Hematopoietic multipotent progenitor cell treated with erythropoietin and hydrocortisone succinate and interleukin-3 and kit ligand, for 17 days (in vitro differentiated cells): ENCODE data around the gene ARRDC4.

Experiments used
- DNase-seq: peaks from one replicate; pipeline ENCODE4 v3.0.0-alpha.2; 2015; ENCODE audit warnings: low spot score

ARRDC4 gene

DNA sequence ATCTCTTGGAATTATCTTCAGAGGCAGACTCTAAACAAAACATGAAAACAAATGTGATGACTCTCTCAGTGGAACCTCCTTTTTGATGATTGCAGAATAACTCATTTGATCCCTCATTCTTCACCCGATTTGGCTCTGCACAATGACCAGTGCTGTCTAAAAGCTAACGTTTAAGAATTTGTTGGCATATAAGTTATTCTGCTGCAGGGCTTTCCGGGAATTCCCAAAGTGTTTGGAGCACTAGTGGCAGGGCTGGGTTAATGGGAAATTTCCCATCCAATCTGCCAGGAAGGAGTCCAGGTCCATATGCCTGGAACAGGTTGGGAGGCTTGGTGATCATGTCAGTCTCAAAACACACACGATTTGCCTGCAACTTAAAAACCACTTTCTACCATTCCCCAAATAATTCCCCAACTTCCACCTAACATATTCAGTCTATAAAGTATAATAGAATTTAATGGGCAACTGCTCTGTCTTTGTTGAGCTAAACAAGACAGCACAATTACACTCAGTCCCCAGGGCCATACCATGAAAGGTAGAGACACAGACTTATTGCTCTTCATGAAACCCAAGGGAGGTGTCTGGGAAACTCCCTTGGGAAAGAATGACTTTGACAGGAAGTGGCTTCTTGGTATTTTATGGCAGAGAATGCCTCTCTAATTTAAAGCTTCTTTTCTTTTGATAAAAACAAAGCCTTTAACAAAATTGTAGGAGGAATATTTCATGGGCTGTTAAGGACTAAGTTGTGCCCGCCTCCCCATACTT lies 38.0 kb downstream of the ARRDC4 start:
- no peak for DNase-seq

DNA sequence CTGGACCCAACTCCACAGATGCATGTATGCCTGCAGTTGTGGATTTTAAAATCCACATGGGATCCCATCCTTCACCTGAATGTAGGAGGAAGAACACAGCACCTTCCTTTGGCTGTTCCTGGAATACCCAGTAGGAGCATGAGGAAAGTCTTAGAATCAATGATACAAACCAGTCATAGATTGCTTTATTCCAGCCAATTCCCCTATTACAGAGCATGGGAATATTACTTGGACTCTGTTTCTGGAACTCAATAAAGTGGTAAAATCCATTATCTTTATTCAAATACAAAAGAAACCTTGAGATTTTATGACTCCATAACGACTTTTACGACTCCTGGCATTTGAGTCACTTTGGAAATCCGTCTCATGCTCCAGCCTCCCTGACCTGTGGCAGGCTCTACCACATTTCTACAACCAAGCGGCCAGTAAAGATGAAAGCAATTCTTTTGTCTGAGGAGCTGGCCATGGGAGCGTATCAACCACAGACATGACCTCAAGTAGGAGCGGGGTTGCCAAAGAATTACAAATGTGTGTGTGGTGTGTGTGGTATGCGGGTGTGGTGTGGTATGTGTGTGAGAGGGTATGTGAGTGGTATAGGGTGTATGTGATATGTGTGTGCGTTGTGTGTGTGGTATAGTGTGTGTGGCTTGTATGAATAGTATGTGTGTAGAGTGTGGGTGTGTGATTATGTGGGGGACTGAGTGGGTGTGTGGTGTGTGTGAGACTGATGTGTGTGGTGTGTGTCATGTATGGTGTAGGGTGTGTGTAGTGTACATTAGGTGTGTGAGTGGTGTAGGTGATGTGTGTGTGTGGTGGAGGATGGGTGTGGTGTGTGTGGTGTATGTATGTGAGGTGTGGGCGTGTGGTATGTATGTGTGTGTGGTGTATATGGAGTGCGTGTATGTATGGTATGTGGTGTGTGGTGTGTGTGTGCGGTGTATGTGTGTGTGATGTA lies 40.0 kb downstream of the ARRDC4 start:
- DNase-seq: no peak

DNA sequence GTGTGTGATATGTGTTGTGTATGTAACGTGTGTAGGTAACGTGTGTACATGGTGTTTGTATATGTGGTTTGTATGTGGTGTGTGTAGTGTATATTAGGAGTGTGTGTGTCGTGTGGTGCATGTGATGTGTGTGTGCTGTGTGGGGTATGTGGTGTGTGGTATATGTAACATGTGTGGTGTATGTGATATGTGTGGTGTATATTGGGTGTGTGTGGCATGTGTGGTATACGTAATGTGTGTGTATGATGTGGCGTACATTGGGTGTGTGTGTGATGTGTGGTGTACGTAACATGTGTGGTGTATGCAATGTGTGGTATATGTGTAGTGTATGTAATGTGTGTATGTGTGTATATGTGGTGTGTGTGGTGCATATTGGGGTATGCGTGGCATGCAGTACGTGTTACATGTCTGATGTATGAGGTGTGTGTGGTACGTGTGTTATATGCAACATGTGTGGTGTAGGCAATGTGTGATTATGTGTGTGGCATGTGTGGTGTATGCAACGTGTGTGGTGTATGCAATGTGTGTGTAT lies 41.2 kb downstream of the ARRDC4 start:
- DNase-seq: no peak

DNA sequence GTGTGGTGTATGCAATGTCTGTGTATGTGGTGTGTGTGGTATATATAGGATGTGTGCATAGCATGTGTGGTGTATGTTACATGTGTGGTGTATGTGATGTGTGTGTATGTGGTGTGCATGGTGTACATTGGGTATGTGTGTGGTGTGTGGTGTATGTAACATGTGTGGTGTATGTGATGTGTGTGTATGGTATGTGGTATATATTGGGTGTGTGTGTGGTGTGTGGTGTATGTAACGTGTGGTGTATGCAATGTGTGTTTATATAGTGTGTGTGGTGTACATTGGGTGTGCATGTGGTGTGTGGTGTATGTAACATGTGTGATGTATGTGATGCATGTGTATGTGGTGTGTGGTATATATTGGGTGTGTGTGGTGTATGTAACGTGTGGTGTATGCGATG lies 41.9 kb downstream of the ARRDC4 start:
- no peak for DNase-seq

DNA sequence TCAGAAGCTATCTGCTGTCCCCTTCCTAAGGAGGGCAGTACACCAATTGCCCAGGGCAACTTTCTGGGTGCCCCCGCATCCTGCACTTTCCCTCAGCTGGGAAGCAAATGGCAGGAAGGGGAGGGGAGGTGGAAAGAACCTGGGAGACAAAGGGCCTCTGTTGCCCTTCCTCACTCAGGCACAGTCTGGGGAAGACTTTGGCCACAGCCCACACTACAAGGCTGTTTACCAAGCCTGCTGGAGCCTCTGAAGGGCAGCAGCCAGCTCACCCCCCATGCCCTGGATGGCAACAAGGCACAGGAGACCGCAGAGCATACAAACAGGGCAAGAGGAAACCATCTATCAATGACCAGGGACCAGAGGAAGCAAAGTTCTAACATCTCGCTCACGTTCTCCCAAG lies 42.4 kb downstream of the ARRDC4 start:
- no peak for DNase-seq

DNA sequence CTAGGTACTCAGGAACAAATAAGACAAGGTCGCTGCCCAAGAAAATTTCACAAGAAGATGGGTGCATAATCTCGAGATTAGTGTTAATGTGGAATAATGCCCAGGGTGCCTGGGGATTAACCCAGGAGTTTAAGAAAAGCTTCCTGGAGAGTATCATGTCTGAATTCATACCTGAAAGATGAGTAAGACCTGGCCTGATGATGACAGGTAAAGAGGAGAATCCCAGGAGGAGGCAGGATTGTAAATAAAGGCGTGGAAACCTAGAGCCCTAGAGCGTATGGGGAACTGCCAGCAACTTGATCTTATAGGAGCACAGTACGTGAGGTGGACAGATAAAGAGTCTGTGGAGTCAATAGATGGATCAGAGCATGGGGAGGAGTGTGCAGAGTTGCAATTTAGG lies 43.0 kb downstream of the ARRDC4 start:
- no peak for DNase-seq

DNA sequence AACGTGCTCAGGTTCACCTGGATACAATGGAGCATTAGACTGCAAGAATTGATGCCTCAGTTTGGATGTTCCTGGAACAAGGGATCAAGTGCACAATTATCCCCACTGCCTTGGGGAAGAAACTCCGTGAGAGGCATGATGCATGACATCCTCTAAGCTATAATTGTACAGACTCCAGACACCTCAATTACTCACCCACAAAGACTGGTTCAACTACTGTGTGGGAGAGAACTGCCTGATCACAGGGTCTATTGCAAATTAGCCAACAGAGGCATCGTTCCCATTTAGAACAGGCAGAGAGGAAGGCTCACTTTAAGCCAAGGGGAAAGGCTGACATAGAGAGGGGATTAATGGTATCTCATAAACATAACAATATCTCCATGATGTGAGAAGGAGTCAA lies 43.5 kb downstream of the ARRDC4 start:
- DNase-seq: no peak

DNA sequence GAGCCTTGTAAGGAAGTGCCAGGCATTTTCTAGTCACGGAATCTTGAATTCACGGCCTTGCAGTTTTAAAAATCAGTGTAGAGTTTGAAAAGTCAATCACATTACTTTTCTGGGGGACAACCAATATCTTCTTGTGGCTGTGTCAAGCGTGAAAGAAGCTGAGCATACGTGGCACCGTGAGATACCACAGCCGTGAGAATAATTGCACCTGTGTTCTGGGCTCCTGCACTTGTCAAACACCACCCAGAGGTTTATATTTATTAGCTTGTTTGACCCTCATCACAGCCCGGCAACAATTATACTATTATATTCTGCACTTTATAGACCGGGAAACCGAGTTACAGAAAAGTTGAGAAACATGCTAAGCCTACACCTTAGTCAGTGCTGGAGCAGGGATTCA lies 45.2 kb downstream of the ARRDC4 start:
- DNase-seq: no peak

DNA sequence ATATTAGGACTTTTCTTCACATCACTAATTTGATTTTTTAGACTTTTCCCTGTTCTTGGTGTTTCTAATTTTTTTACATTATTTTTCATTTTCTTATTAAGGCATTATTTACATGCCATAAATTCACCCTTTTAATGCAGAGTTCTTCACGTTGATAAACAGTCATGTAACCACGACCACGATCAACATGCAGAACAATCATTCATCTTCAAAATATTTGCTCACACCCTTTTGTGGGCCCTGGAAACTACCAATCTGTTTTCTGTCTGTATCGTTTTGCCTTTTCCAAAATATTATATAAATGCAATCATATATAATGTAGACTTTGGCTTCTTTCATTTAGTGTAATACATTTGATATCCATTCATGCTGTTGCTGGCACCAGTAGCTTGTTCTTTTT lies 48.7 kb downstream of the ARRDC4 start:
- no peak for DNase-seq

DNA sequence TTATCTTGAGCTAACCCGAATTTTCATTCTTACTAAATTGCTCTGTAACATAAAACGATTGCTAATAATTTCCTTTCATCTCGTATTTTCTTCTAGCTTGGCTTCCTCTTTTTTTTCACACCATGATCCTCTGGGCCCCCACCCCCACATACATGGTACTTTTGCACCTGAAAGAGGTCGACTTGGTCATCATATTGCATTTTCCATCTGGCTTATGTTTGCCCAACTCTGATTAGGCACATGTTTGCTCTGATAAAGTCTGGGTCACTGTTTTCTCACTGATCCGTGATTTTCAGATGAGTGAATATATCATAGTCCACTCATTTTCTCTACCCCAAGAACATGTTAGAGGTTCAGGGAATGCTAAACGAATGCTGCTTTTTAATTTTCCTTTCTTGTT lies 49.5 kb downstream of the ARRDC4 start:
- DNase-seq: no peak

DNA sequence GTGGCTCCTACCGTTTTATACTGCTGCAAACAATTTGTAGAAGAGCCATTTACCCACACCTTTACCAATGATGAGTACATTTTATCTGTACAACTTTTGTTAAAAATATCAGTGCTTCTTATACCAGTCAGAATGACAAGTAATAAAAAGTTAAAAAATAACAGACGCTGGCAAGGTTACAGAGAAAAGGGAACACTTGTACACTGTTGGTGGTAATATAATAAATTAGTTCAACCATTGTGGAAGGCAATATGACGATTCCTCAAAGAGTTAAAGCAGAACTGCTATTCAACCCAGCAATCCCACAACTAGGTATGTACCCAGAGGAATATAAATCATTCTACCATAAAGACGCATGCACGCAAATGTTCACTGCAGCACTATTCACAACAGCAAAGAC lies 51.9 kb downstream of the ARRDC4 start:
- DNase-seq: no peak

DNA sequence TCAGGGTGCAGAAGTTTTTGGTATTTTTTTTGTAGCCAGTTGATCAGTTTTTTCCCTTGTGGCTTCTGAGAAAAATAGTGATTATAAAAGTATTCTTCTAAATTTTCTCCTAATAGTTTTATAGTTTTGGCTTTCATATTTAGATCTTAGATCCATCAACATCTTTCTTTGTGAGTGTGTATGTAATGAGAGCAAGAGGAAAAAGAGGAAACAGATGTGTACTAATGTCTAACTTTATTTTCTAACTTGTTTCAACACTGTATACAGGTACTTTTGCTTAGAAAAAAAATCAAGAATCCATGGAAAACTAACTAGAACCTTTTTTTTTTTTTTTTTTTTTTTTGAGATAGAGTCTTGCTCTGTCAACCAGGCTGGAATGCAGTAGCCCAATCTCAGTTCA lies 53.1 kb downstream of the ARRDC4 start:
- no peak for DNase-seq

DNA sequence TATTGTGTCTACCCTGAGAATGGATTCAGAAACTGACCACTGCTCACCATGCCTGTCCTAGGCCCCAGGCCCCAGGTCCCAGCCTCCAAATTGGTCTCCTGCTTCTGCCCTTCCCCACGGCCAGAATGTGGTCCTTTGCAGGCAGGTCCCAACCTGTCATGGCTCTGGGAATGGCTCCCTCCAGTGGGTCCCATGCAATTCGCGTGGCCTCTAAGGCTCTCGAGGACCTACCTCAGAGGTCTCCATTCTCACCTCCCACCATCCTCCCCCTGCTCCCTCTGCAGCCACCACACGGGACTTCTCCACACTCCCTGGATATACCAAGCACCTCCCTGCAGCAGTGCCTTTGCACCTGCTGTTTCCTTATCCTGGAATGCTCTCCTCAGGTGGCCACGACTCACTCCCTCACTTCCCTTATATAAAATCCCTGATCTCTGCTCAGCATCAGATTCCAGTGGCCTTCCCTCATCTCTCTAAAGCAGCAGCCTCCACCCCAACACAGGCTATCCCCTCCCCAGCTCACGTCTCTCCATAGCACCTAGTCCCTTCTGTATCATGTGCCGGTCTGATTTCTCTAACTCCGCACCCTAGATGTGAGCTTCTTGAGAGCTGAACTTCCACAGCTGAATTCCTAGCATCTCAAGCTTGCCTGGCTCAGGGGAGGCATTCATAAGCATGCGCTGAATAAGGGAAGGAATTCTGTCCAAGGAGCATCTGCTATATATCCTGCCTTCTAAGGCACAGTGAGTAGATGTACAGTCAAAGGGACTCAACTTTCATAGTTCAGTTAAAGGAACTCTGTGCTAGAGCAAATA lies 56.9 kb downstream of the ARRDC4 start:
- DNase-seq: no peak

DNA sequence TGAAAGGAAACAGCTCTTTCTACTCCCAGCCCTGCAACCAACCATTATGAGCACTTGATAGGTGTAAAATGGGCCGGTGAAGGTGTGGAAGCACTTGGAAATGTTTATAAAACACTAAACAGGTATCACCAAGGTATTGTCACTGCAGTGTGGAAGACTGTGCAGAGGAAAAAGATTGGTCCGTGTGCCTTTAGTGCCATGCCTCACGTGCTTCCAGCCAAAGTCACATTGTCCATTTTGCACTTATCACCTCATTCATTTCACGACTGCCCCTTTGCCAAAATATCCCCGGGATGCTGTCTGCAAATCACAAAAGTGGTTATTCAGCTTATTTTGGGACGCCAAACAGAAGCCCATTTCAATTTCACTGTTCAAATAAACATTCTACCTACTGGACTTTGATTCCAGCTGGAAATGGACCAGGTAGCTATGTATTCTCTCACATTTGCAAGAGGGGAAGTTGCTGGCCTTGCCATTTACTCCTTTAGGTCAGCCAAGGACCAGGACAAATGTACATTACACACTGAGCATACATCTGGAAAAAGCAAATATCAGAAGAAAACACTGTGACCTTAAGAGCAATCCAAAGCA lies 58.4 kb downstream of the ARRDC4 start:
- no peak for DNase-seq
